OCI-LY3 (cell line): ENCODE data around the gene NEUROG3.

Experiments
- EZH2phosphoT487 ChIP-seq: fragments of 200-600 bp; shearing (Covaris generic); IDR thresholded peaks from 2 replicates; pipeline ENCODE4 v1.6.1; 2018; ENCODE audit warnings: antibody characterized with exemption, mixed run types, low read depth
- TF ChIP-seq, protein P1 (sequence below): fragments of 200-600, 300-600 bp; sonication (generic); IDR thresholded peaks from 2 replicates; pipeline ENCODE4 v1.5.1; 2014; ENCODE audit warnings: antibody characterized with exemption, low read length, low read depth

GRCh38 chr10:69537449-69537848, 35.8 kb downstream of the NEUROG3 start:
- TF ChIP-seq, protein P1, sequence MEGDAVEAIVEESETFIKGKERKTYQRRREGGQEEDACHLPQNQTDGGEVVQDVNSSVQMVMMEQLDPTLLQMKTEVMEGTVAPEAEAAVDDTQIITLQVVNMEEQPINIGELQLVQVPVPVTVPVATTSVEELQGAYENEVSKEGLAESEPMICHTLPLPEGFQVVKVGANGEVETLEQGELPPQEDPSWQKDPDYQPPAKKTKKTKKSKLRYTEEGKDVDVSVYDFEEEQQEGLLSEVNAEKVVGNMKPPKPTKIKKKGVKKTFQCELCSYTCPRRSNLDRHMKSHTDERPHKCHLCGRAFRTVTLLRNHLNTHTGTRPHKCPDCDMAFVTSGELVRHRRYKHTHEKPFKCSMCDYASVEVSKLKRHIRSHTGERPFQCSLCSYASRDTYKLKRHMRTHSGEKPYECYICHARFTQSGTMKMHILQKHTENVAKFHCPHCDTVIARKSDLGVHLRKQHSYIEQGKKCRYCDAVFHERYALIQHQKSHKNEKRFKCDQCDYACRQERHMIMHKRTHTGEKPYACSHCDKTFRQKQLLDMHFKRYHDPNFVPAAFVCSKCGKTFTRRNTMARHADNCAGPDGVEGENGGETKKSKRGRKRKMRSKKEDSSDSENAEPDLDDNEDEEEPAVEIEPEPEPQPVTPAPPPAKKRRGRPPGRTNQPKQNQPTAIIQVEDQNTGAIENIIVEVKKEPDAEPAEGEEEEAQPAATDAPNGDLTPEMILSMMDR, result no peak
- TF ChIP-seq EZH2phosphoT487, result no peak
